Prostate gland (tissue), 2 donors: Measurements from ENCODE around the gene CRMP1.

Experiments used
- CTCF ChIP-seq, 4 experiments: fragments of 200-600 bp in 2 of 4; fragments of 450-650 bp in 2 of 4; sonication (generic) in 2 of 4; IDR thresholded peaks; 1 replicate in 3 of 4; 2 replicates in 1 of 4; pipeline ENCODE4 v1.5.1; 2016 to 2019; ENCODE audit warnings: antibody characterized with exemption in 4 of 4, mild to moderate bottlenecking in 2 of 4, moderate library complexity in 2 of 4
- POLR2A ChIP-seq: fragments of 450-650 bp; IDR thresholded peaks from one replicate; pipeline ENCODE4 v1.6.1; 2016; ENCODE audit warnings: antibody characterized with exemption, mild to moderate bottlenecking

DNA sequence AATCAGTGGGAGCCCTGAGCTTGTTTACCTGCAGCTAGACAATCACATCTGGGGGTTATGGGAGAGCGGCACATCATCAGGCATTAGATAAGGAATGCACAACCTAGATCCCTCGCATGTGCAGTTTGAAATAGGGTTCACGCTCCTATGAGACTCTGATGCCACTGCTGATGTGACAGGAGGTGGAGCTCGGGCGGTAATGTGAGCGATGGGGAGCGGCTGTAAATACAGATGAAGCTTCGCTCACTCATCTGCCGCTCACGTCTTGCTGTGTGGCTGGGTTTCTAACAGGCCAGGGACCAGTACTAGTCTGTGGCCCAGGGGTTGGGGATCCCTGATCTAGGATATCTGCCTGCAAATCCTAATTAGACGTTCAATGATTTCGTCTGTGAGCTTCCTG is 90.3 kb downstream of the CRMP1 start:
- TF ChIP-seq CTCF (IDR thresholded peaks at IDR 0.05) = no peak
- TF ChIP-seq POLR2A = no peak
